Measurements from ENCODE around the gene GID8. TPM values are rescaled to one million over a fixed set of nuclear protein-coding genes. Genes with fewer than 3 reads are reported as not detected.

Gene GID8
- polyA plus RNA-seq, 1 of the 3 experiments (the other 2 are of a cell fraction) = 18.1 TPM

- WGBS (ENCODE audit: low lambda C conversion rate) = 94% methylated on average over 31 of the region's 31 CpGs
- Histone ChIP-seq H3K9me2 (no peaks in the 10 kb centered on the region), H2AFZ (ENCODE audit: low read depth) (no peak overlapping the region), H3F3A (replicated peaks; ENCODE audit: insufficient read depth) (peaks cover 24% of the 10 kb centered on the region), H3K27ac (ENCODE audit: low read depth in 2 of 2, low read length in 1 of 2) (peak overlapping the region in 1 of 2 experiments; percentile 20; a peak in 1 of 4 replicates), H3K4me3 (ENCODE audit: low read depth in 2 of 2, low read length in 1 of 2) (peak overlapping the region in 1 of 2 experiments; percentile 25; a peak in 1 of 4 replicates), H3K27me3 (ENCODE audit: insufficient read depth) (no peaks in the 10 kb centered on the region), H3K79me2 (ENCODE audit: insufficient read depth) (peaks cover 81% of the 10 kb centered on the region), H4K20me1 (ENCODE audit: insufficient read depth) (peaks cover 70% of the 10 kb centered on the region), H3K9me3 (no peaks in the 10 kb centered on the region), H3K36me3 (replicated peaks in 1 of 2; ENCODE audit: control insufficient read depth in 1 of 2, insufficient read depth in 2 of 2, low read length in 1 of 2) (peaks cover 69 to 96% of the 10 kb centered on the region in 2 experiments), H3K4me2 (0 out of 2 replicates have a peak overlapping the region, but pooled peaks have one; percentile 24), H3K9ac (no peak overlapping the region), H3K4me1 (ENCODE audit: control insufficient read depth in 1 of 2, insufficient read depth in 2 of 2, low read depth in 1 of 2, low read length in 1 of 2) (0 out of 4 replicates have a peak, but pooled peaks cover 0 to 5% of the 10 kb centered on the region in 2 experiments)
- no peak for DNase-seq
- TF ChIP-seq RAD21 (IDR thresholded peaks at IDR 0.05; ENCODE audit: low read length) = no peak
- TF ChIP-seq FOXM1 (IDR thresholded peaks at IDR 0.05; ENCODE audit: low read depth) = no peak
- TF ChIP-seq RCOR1 (IDR thresholded peaks at IDR 0.05; ENCODE audit: low read length) = no peak
- TF ChIP-seq SIN3A (IDR thresholded peaks at IDR 0.05; ENCODE audit: borderline replicate concordance, low read depth, low read length) = no peak
- TF ChIP-seq MXI1 (IDR thresholded peaks at IDR 0.05; ENCODE audit: low read depth, low read length) = no peak
- no peak for TF ChIP-seq GABPA (IDR thresholded peaks at IDR 0.05; ENCODE audit: low read depth)
- no peak for TF ChIP-seq GATA2 (CRISPR knock-in tag; IDR thresholded peaks at IDR 0.05)
- no peak for TF ChIP-seq NFIC (IDR thresholded peaks at IDR 0.05; ENCODE audit: borderline replicate concordance)
- no peak for TF ChIP-seq USF2 (IDR thresholded peaks at IDR 0.05; ENCODE audit: borderline replicate concordance, low read depth, low read length)
- TF ChIP-seq USF1 (IDR thresholded peaks at IDR 0.05; ENCODE audit: borderline replicate concordance, low read depth) = no peak
- no peak for TF ChIP-seq NRF1 (IDR thresholded peaks at IDR 0.05; ENCODE audit: low read depth, low read length)
- TF ChIP-seq PBX3 (IDR thresholded peaks at IDR 0.05) = no peak
- no peak for TF ChIP-seq FOXJ3 (CRISPR knock-in tag; IDR thresholded peaks at IDR 0.05)
- TF ChIP-seq POLR2AphosphoS5 (IDR thresholded peaks at IDR 0.05; ENCODE audit: low read depth, low read length) = no peak
- TF ChIP-seq RFX5 (IDR thresholded peaks at IDR 0.05; ENCODE audit: low read length) = no peak
- no peak for TF ChIP-seq RXRA (IDR thresholded peaks at IDR 0.05; ENCODE audit: borderline replicate concordance, low read depth)
- ChIA-PET CTCF (interaction anchor here (0.6 to 17.1 kb wide), 16 partner anchors 6 to 105 kb away, joined by 3 to 181 read pairs (median 5); partner anchors contain the start of genes DIDO1 and GID8), POLR2A (interaction anchor here (1.5 kb wide), 1 partner anchor 19 kb away, joined by 4 read pairs; no protein-coding TSS in a partner anchor)
Observed at GRCh38 chr20:62906647-62907375, 31.1 kb upstream of the GID8 start.

All from SK-N-SH (cell line).